22Rv1 (cell line): ENCODE data around the gene DLL1.
"Not testable (repeated sequence)": the region's sequence is repeated elsewhere in the genome, so short reads cannot be mapped to it uniquely, and the experiment has no call there.

Experiments used
- H3K27ac ChIP-seq: fragments of 450-650 bp; 2 replicates; pipeline ENCODE4 v1.5.1; 2017
- CTCF ChIP-seq: fragments of 450-650 bp; IDR thresholded peaks from 2 replicates; pipeline ENCODE4 v1.5.1; 2017; ENCODE audit warnings: mild to moderate bottlenecking
- ZFX ChIP-seq: fragments of 450-650 bp; IDR thresholded peaks from 2 replicates; pipeline ENCODE4 v1.6.1; 2017; ENCODE audit warnings: antibody characterized with exemption, borderline replicate concordance

Gene DLL1

GRCh38 chr6:170269846-170270541 is 20.9 kb downstream of the DLL1 start:
- H3K27ac ChIP-seq = no peak overlapping the region
- TF ChIP-seq CTCF = no peak
- TF ChIP-seq ZFX = no peak

GRCh38 chr6:170269151-170269845 is 21.6 kb downstream of the DLL1 start:
- TF ChIP-seq CTCF (no peak), ZFX (no peak)
- H3K27ac ChIP-seq = no peak overlapping the region

GRCh38 chr6:170268216-170269129 is 22.4 kb downstream of the DLL1 start:
- no peak overlapping the region for H3K27ac ChIP-seq
- no peak for TF ChIP-seq CTCF
- no peak for TF ChIP-seq ZFX

GRCh38 chr6:170267688-170268087 is 23.2 kb downstream of the DLL1 start:
- H3K27ac ChIP-seq = no peak overlapping the region
- TF ChIP-seq ZFX = no peak
- TF ChIP-seq CTCF = no peak

GRCh38 chr6:170266061-170266825 is 24.6 kb downstream of the DLL1 start:
- no peak for TF ChIP-seq ZFX
- TF ChIP-seq CTCF = 0 out of 2 replicates have a peak, but pooled peaks have one; percentile 7
- H3K27ac ChIP-seq = no peak overlapping the region

GRCh38 chr6:170265655-170266054 is 25.2 kb downstream of the DLL1 start:
- TF ChIP-seq CTCF (peak; percentile 38; the same call in 1 of the 2 replicates), ZFX (no peak)

GRCh38 chr6:170264644-170265043 is 26.2 kb downstream of the DLL1 start:
- not testable (repeated sequence) for H3K27ac ChIP-seq

More at GRCh38 chr6:170265655-170266054, 25.2 kb downstream of the DLL1 start:
- H3K27ac ChIP-seq = no peak overlapping the region
